MM.1S (cell line): Measurements from ENCODE around the gene HECTD2.
"Not testable (repeated sequence)": the region's sequence is repeated elsewhere in the genome, so short reads cannot be mapped to it uniquely, and the experiment has no call there.

ENCODE experiments used
- DNase-seq: peaks from one replicate; pipeline ENCODE4 v3.0.0-alpha.2; 2015
- H2AFZ ChIP-seq: fragments of 300-600 bp; sonication (generic); 2 replicates; pipeline ENCODE4 v1.6.0; 2016; ENCODE audit warnings: antibody characterized with exemption, low read length
- H3F3A ChIP-seq: fragments of 300-600 bp; sonication (generic); 2 replicates; pipeline ENCODE4 v1.6.1; 2016; ENCODE audit warnings: mild to moderate bottlenecking, antibody characterized with exemption, low read length, moderate library complexity, mixed read lengths; ENCODE audit not compliant: insufficient read depth
- H3K27ac ChIP-seq: fragments of 300-600 bp; sonication (generic); 2 replicates; pipeline ENCODE4 v1.5.1; 2016; ENCODE audit warnings: mild to moderate bottlenecking, low read length
- H3K27me3 ChIP-seq: fragments of 300-600 bp; sonication (generic); replicated peaks from 2 replicates; pipeline ENCODE4 v1.6.0; 2016; ENCODE audit warnings: low read length; ENCODE audit not compliant: insufficient read depth
- H3K36me3 ChIP-seq: fragments of 300-600 bp; sonication (generic); replicated peaks from 2 replicates; pipeline ENCODE4 v1.6.1; 2016; ENCODE audit warnings: mild to moderate bottlenecking, low read length, mixed read lengths; ENCODE audit not compliant: insufficient read depth
- H3K4me1 ChIP-seq: fragments of 300-600 bp; sonication (generic); 2 replicates; pipeline ENCODE4 v1.6.1; 2016; ENCODE audit warnings: low read length, mixed read lengths
- H3K4me2 ChIP-seq: fragments of 300-600 bp; sonication (generic); 2 replicates; pipeline ENCODE4 v1.6.0; 2016; ENCODE audit warnings: low read depth, low read length
- H3K4me3 ChIP-seq: fragments of 300-600 bp; sonication (generic); 2 replicates; pipeline ENCODE4 v1.5.1; 2016; ENCODE audit warnings: low read length, mixed read lengths
- H3K79me2 ChIP-seq: fragments of 300-600 bp; sonication (generic); 2 replicates; pipeline ENCODE4 v1.6.1; 2016; ENCODE audit warnings: mixed run types, low read length, mixed read lengths
- H3K9ac ChIP-seq: fragments of 300-600 bp; sonication (generic); 2 replicates; pipeline ENCODE4 v1.6.1; 2016; ENCODE audit warnings: low read length, mixed read lengths
- H3K9me2 ChIP-seq: fragments of 300-600 bp; sonication (generic); replicated peaks from 2 replicates; pipeline ENCODE4 v1.6.1; 2016; ENCODE audit warnings: mild to moderate bottlenecking, low read length, mixed read lengths; ENCODE audit not compliant: insufficient read depth
- H3K9me3 ChIP-seq: fragments of 300-600 bp; sonication (generic); replicated peaks from 2 replicates; pipeline ENCODE4 v1.6.1; 2016; ENCODE audit warnings: mild to moderate bottlenecking, low read length, mixed read lengths; ENCODE audit not compliant: insufficient read depth
- H4K20me1 ChIP-seq: fragments of 300-600 bp; sonication (generic); 2 replicates; pipeline ENCODE4 v1.6.1; 2016; ENCODE audit warnings: mild to moderate bottlenecking, low read length, moderate library complexity, mixed read lengths; ENCODE audit not compliant: insufficient read depth
- EZH2 ChIP-seq: fragments of 300-600 bp; sonication (generic); optimal IDR thresholded peaks from 2 replicates; pipeline ENCODE3; 2017; ENCODE audit warnings: low read depth, mild to moderate bottlenecking, antibody characterized with exemption, low read length, mixed read lengths
- EZH2phosphoT487 ChIP-seq: fragments of 300-600 bp; sonication (generic); IDR thresholded peaks from 2 replicates; pipeline ENCODE4 v1.6.1; 2018; ENCODE audit warnings: antibody characterized with exemption, low read length
- TF ChIP-seq, protein P1 (sequence below): fragments of 300-600 bp; sonication (generic); IDR thresholded peaks from 2 replicates; pipeline ENCODE4 v1.5.1; 2016; ENCODE audit warnings: antibody characterized with exemption, low read length, mixed read lengths

HECTD2 gene

DNA sequence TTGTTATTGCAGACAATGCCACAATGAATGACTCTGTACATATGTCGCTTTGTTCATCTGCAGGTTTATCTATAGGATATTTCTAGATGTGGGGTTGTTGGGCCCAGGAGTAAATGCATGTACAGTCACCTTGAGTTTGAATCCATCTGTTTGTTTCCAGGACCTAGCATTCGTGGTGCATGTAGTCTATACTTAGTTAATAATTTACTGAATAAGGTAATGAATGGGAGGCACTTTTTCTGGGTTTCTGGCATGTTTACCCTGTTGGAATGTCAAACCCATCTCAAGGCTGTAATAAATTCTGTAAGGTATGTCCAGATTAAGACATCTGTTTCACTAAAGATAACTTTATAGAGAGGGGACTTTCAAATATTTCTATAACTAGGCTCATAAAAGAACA, 23.5 kb downstream of the HECTD2 start:
- Histone ChIP-seq H3K79me2 (no peaks in the 10 kb centered on the region), H3K9ac (no peak overlapping the region), H4K20me1 (no peaks in the 10 kb centered on the region), H3K4me1 (no peaks in the 10 kb centered on the region), H3K4me3 (no peak overlapping the region), H3K9me2 (no peaks in the 10 kb centered on the region), H3K4me2 (no peak overlapping the region), H3K27ac (no peak overlapping the region), H2AFZ (no peak overlapping the region), H3K27me3 (no peaks in the 10 kb centered on the region), H3K9me3 (no peaks in the 10 kb centered on the region), H3F3A (no peaks in the 10 kb centered on the region), H3K36me3 (no peaks in the 10 kb centered on the region)
- TF ChIP-seq, protein P1, sequence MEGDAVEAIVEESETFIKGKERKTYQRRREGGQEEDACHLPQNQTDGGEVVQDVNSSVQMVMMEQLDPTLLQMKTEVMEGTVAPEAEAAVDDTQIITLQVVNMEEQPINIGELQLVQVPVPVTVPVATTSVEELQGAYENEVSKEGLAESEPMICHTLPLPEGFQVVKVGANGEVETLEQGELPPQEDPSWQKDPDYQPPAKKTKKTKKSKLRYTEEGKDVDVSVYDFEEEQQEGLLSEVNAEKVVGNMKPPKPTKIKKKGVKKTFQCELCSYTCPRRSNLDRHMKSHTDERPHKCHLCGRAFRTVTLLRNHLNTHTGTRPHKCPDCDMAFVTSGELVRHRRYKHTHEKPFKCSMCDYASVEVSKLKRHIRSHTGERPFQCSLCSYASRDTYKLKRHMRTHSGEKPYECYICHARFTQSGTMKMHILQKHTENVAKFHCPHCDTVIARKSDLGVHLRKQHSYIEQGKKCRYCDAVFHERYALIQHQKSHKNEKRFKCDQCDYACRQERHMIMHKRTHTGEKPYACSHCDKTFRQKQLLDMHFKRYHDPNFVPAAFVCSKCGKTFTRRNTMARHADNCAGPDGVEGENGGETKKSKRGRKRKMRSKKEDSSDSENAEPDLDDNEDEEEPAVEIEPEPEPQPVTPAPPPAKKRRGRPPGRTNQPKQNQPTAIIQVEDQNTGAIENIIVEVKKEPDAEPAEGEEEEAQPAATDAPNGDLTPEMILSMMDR, result no peak
- no peak for TF ChIP-seq EZH2
- TF ChIP-seq EZH2phosphoT487, result no peak
- DNase-seq, result no peak

DNA sequence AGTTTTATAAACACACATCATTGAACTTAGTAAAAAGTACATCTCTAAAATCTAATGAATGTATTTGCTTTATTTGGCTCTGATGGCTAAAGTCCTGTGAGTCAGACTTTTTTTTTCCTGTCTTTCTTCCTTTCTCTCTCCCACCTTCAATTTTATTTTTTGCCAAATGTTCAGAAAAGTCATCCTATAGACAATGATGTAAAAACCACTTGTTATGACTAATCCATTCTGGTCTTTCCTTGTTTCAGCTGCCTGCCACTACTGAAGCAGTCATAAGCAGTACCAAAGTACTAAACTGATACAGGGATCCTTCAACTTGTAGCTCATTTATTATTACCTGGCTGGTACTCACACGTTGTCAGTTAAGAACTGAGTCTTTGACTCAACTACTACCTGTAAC, 23.9 kb downstream of the HECTD2 start:
- no peak overlapping the region for H3K9ac ChIP-seq
- no peak overlapping the region for H2AFZ ChIP-seq
- no peaks in the 10 kb centered on the region for H3K9me2 ChIP-seq
- no peaks in the 10 kb centered on the region for H3K9me3 ChIP-seq
- no peaks in the 10 kb centered on the region for H3K27me3 ChIP-seq
- DNase-seq, result no peak
- H3K4me1 ChIP-seq, result no peaks in the 10 kb centered on the region
- no peak overlapping the region for H3K4me3 ChIP-seq
- TF ChIP-seq, protein P1, result no peak
- TF ChIP-seq EZH2, result no peak
- no peak for TF ChIP-seq EZH2phosphoT487
- no peaks in the 10 kb centered on the region for H3K79me2 ChIP-seq
- no peak overlapping the region for H3K27ac ChIP-seq
- H3K4me2 ChIP-seq, result no peak overlapping the region
- H4K20me1 ChIP-seq, result no peaks in the 10 kb centered on the region
- no peaks in the 10 kb centered on the region for H3F3A ChIP-seq
- no peaks in the 10 kb centered on the region for H3K36me3 ChIP-seq

DNA sequence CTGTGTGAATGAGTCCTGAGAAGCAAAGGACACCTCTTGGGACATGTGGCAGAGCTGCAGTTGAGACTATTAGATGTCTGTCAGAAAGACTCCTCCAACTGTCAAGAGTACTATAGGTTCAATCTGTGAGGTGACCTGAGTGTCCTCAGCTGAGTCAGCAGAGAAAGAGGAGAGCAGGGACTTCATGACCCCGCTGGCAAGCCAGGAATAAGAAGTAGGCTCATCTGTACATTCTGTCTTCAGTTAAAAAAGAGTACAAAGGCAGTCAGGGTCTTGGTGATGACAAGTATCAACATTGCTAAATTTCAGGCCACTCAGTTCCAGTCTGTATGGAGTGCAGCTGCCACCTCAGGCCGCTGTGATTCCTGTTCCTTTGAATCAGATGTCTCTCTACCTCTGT, 25.1 kb downstream of the HECTD2 start:
- H3K9ac ChIP-seq, result no peak overlapping the region
- no peaks in the 10 kb centered on the region for H3K36me3 ChIP-seq
- H3K4me1 ChIP-seq, result no peaks in the 10 kb centered on the region
- H3K4me3 ChIP-seq, result no peak overlapping the region
- no peak overlapping the region for H3K4me2 ChIP-seq
- H4K20me1 ChIP-seq, result no peaks in the 10 kb centered on the region
- H3K27me3 ChIP-seq, result no peaks in the 10 kb centered on the region
- TF ChIP-seq, protein P1, result no peak
- TF ChIP-seq EZH2 (no peak), EZH2phosphoT487 (no peak)
- H2AFZ ChIP-seq, result no peak overlapping the region
- DNase-seq, result no peak
- no peaks in the 10 kb centered on the region for H3F3A ChIP-seq
- no peaks in the 10 kb centered on the region for H3K9me2 ChIP-seq
- H3K27ac ChIP-seq, result no peak overlapping the region
- H3K79me2 ChIP-seq, result no peaks in the 10 kb centered on the region
- H3K9me3 ChIP-seq, result no peaks in the 10 kb centered on the region

DNA sequence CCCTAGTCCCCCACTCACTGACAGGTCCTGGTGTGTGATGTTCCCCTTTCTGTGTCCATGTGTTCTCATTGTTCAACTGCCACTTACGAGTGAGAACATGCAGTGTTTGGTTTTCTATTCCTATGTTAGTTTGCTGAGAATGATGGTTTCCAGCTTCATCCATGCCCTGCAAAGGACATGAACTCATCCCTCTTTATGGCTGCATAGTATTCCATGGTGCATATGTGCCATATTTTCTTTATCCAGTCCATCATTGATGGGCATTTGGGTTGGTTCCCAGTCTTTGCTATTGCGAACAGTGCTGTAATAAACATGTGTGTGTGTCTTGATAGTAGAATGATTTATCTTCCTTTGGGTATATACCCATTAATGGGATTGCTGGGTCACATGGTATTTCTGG, 28.1 kb downstream of the HECTD2 start:
- DNase-seq, H4K20me1 ChIP-seq, H3K9ac ChIP-seq, H3F3A ChIP-seq, H2AFZ ChIP-seq, H3K79me2 ChIP-seq, H3K4me1 ChIP-seq, H3K9me2 ChIP-seq, H3K36me3 ChIP-seq, H3K4me2 ChIP-seq, H3K9me3 ChIP-seq, H3K27me3 ChIP-seq, H3K4me3 ChIP-seq, H3K27ac ChIP-seq: not testable (repeated sequence)
